Fibroblast of mammary gland (primary cell): ENCODE measurements around the gene GALNT17.

Experiments
- DNase-seq: peaks from one replicate; pipeline ENCODE4 v3.0.0-alpha.2; 2010; ENCODE audit warnings: low read depth
- H3K4me3 ChIP-seq: 2 replicates; pipeline ENCODE4 v1.5.1; 2011; ENCODE audit warnings: low read depth, mild to moderate bottlenecking, low read length, moderate library complexity; ENCODE audit not compliant: control insufficient read depth
- CTCF ChIP-seq: conservative IDR thresholded peaks from 2 replicates; pipeline ENCODE4 v1.5.1; 2011; ENCODE audit warnings: low read depth, low read length, inconsistent platforms; ENCODE audit not compliant: control insufficient read depth, insufficient read depth

GALNT17 gene

GRCh38 chr7:71325151-71325550 is 193.2 kb downstream of the GALNT17 start:
- DNase-seq: no peak
- TF ChIP-seq CTCF: no peak
- no peak overlapping the region for H3K4me3 ChIP-seq

DNA sequence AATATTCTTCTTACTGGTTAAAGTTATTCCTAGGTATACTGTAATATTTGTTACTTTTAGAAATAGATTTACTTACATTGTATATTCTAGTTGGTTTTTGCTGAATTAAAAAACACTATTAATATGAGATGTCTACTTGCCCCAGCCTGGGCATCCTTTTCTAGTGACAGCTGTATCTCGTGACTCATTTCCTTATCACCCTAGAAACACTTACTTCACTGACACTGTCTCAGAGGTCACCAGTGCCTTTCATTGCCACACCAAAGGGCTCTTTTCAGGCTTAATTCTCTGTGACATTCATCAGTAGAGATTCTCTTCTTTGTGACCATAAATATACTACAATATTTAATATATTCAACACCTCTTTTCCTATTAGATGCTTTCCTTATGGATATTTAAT is 194.7 kb downstream of the GALNT17 start:
- no peak for TF ChIP-seq CTCF
- H3K4me3 ChIP-seq: no peak overlapping the region
- DNase-seq: no peak

DNA sequence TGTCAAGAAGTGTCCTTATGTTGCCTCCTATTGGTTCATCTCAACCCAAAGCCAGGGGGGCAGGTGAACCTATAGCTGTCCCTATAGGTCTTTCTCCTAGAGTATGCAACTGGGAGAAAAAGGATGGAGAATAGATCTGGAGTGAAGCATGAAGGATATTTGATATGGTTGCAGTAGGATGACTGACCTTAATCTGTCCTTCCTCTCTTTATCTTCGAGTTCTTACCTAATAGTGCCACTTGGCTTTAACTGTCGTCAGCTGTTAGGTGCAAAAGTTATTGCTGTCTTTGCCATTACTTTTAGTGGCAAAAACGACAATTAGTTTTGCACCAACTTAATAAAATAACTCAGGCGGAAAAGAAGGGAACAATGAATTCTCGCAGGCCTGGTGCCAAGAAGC is 196.0 kb downstream of the GALNT17 start:
- no peak for DNase-seq
- H3K4me3 ChIP-seq: no peak overlapping the region
- TF ChIP-seq CTCF: no peak

DNA sequence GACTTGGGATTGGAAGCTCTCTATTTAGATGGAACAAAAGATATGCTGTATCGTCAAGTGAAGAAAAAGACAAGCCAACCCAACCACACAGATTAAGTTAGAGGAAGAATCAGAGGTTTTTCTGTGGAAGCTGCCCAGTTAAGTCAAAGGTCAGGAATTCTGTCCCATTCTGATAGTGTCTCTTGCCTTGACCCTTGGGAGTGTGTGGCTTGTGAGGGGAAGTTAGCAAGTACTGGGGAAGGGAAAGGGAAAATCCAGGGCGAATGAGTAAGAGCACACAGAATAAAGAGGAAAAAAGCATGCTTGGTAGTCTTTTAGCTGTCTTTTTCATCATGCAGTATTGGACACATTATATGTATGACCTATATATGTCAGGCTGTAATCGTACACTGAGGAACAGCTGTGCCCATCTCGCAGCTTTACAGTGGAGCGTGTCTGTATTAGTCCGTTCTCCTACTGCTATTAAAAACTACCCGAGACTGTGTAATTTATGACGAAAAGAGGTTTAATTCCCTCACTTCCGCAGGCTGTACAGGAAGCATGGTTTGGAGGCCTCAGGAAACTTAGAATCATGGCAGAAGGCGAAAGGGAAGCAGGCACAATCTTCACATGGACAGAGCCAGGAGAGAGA is 197.2 kb downstream of the GALNT17 start:
- no peak for DNase-seq
- H3K4me3 ChIP-seq: no peak overlapping the region
- no peak for TF ChIP-seq CTCF

DNA sequence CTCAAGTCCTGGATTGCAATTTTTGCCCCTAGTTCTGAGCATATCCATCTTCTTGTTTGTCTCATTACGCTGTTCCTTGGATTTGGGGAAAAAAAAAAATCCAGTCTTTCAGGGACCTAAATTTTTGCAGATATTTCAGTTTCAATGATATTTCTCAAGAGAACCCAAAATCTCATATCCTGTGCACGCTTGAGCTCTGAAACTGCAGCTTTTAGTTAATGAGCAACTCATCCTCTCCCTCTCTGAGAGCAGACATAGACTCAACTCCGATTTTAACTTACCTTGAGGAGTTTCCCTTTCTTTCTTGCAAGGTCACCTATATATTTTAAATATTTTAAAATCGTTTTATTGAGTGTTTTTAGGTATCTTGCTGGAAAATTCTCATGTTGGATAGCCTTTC is 200.3 kb downstream of the GALNT17 start:
- no peak for DNase-seq
- TF ChIP-seq CTCF: no peak
- no peak overlapping the region for H3K4me3 ChIP-seq

- H3K4me3 ChIP-seq: no peak overlapping the region
- TF ChIP-seq CTCF: no peak
These were observed 202.6 kb downstream of the GALNT17 start for GRCh38 chr7:71334541-71334940.

GRCh38 chr7:71338866-71339265 is 206.9 kb downstream of the GALNT17 start:
- TF ChIP-seq CTCF: no peak
- no peak for DNase-seq

More at GRCh38 chr7:71334541-71334940, 202.6 kb downstream of the GALNT17 start:
- DNase-seq: no peak

More at GRCh38 chr7:71338866-71339265, 206.9 kb downstream of the GALNT17 start:
- H3K4me3 ChIP-seq: no peak overlapping the region
